NCI-H69 (cell line): ENCODE data around the gene SRPX.

Source experiments
- DNase-seq: peaks from one replicate; lab custom pipeline; 2025; lab: John Stamatoyannopoulos, UW

Gene SRPX

GRCh38 chrX:38138900-38139299 lies 81.8 kb downstream of the SRPX start:
- DNase-seq = no peak

- peak; percentile 1 for DNase-seq
These were observed 82.3 kb downstream of the SRPX start for GRCh38 chrX:38138157-38138891.

DNA sequence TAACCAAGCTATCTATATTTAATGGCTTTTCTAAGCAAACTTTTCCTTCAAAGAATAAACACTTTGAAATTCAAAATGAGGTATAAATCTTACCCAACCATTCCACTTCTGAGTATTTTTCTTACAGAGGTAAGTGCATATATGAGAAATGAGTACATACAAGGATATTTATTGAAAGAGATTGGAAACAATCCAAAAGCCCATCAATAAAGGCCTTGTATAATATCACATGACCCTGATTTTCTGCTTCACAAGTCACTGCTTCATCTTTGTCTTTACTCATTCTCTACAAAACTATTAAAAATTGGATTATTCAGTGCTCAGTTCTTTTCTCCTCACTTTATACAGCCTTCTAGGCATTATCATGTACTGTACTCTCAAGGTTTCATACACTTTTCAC lies 91.3 kb downstream of the SRPX start:
- no peak for DNase-seq

DNA sequence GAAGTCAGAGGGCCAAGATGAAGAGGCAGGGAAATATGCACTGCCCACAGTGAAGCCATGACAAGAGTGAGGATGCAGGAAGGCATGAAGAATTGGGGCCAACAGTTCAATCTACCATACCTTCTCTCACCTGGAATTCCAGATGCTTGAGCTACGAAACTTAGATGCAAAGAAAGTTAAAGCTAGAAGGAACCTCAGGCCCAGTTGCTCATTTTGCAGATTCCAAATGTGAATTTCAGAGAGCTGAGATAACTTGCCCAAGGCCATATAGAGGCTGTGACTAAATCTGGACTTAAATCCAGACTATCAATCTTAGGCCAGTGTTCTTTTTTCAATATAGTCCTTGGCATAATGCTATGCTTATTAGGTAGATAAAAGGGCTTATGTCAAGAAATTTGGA lies 92.7 kb downstream of the SRPX start:
- no peak for DNase-seq

DNA sequence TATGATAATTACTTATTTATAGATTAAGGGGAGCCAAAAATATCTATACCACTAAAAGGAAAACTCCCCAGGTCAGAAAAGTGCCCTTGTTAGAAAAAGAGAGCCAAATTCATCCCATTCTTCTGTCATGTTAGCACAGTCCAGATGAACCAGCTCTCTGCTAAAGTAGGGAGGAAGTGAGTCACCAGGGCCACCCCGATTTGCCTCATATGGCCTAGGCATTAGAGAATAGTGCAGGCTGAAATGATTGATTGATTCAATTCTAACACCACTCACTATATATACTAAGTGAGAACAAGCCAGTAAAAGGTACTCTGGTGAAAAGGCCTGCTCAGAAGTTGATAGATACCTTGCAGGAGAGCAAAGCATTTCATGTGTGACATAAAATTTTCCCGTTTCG lies 94.5 kb downstream of the SRPX start:
- no peak for DNase-seq

GRCh38 chrX:38124000-38124399 lies 96.7 kb downstream of the SRPX start:
- no peak for DNase-seq

DNA sequence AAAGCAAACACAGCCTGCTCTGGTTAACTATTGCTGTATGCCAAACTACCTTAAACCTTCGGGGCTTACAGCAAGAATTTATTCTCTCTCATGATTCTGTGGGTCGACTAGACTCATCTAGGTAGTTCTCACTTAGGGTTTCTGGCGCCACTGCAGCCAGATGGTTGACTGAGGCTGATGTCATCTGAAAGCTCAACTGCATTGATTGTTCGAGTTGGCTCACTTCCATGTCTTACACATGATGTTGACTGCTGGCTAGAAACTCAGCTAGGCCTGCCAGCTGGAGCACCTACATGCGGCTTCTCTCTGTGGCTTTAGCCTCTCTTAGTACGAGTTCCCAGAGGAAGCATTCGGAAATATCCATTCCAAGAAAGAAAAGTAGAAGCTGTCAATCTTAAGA lies 103.2 kb downstream of the SRPX start:
- DNase-seq = peak; percentile 84

DNA sequence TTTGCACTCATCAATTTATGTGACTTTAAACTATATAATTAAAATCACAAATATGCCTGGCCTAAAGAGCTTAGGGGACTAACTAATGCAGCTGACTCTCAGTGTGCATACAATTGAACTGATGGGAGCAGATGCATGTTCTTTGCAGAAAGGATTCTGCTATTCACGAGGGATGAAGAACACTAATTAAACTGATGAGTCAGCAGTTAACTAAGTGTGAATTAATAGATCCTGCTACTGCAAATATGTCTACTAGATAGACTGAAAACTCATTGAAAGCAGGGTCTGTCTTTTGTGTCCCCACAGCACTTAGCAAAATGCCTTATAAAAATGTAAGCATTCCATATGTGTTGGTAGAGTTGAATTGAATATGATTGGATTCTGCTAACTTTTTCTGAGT lies 104.0 kb downstream of the SRPX start:
- peak; percentile 71 for DNase-seq

GRCh38 chrX:38112566-38112965 lies 108.1 kb downstream of the SRPX start:
- DNase-seq = no peak

- DNase-seq = no peak
These were observed 109.5 kb downstream of the SRPX start for GRCh38 chrX:38111196-38111595.

- DNase-seq = no peak
These were observed 110.4 kb downstream of the SRPX start for GRCh38 chrX:38110231-38110630.

- peak; percentile 33 for DNase-seq
These were observed 111.4 kb downstream of the SRPX start for GRCh38 chrX:38109042-38109898.

GRCh38 chrX:38108364-38108763 lies 112.3 kb downstream of the SRPX start:
- DNase-seq = no peak

DNA sequence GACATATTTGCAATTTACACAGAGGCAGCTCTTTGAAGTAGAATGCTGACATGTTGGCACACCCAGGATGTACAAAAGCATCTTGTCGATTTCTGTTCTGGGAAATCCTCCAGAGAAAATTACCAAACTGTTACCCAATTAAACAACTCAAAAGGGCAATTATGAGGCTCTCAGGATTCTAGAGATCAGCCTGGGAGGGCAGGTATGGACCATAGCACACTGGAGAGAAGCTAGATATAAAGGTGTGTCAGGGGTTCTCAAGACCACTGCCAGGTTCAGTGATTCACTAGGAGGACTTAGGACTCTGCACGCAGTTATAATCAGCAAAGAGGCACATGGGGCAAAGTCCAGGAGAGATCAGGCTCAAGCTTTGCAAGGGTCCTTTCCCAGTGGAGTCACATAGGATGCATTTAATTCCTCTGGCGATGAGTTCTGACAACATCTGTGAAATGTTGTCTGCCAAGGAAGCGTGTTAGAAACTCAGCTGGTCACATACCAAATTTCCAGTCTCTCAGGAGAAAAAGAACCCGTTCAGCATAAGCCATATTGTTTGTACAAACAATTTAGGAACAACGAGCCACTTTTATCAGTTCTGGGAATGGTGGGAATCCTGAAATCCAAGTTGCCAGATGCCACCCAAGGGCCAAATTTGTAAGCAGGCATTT lies 113.5 kb downstream of the SRPX start:
- DNase-seq = no peak

DNA sequence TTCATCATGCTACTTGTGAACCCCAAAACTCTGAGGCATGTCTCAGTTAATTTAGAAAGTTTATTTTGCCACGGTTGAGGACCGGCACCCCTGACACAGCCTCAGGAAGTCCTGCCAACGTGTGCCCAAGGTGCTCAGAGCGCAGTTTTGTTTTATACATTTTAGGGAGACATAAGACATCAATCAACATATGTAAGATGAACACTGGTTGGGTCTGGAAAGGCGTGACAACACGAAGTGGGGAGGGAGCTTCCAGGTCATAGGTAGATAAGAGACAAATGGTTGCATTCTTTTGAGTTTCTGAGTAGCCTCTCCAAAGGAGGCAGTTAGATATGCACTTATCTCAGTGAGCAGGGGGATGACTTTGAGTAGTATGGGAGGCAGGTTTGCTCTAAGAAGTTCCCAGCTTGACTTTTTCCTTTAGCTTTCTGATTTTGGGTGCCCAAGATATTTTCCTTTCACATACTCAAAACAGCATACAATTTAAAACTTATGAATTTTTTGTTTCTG lies 115.4 kb downstream of the SRPX start:
- DNase-seq = no peak

- DNase-seq = no peak
These were observed 116.5 kb downstream of the SRPX start for GRCh38 chrX:38103857-38104812.

DNA sequence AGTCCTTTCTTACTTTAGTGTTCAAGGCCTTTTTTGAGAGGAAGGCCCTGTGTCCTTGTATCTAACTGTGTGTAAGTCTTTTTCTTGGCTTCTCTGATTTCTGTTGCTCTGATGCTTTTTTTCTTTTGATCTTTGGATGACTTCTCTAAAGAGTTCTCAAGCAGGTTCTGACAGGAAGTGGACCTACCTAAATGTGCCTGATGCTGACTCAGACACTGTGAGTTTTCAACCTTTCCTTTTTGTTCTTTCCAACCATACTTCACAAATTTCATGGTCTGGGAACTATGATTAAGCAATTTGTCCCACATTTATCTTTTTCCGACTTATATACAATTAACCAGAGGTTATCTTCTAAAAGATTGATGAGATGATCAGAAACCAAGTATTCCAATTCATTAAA lies 117.8 kb downstream of the SRPX start:
- DNase-seq = no peak

DNA sequence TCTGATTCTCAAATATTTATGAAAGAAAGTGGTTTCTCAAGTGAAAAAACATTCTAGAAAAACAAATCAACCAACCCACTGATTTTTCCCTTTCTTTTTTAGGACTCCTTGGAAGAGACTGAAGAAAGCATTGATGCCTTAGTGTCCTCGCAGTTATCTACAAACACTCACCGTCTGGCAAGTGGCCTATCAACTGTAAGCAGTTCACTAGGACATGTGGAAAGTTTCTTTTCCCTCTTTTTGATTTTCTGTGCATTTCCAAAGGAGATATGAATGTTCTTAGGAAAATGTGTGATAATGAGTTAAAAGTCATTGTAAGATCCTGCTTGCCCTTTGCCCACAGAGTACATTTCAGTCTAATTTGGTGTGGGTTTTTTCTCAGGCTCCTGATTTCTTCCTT lies 118.4 kb downstream of the SRPX start:
- DNase-seq = no peak

DNA sequence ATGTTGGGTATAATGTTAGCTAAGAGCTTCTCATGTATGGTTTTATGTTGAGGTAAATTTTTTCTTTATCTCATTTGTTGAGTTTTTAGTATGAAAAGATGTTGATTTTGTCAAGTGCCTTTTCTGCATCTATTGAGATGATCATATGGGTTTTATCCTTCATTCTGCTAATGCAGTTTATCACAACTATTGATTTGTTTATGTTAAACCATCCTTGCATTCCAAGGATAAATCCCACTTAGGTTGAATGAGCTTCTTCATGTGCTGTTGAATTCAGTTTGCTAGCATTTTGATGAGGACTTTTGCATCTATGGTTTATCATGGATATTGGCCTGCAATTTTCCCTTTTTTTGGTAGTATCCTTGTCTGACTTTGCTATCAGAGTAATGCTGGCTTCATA lies 121.0 kb downstream of the SRPX start:
- no peak for DNase-seq
